GM12892 (cell line): ENCODE data around the gene SERPINB10.

Experiments used
- POLR2A ChIP-seq: IDR thresholded peaks from 2 replicates; pipeline ENCODE4 v1.6.1; 2011; ENCODE audit warnings: low read depth, low read length, control low read depth
- POLR2AphosphoS5 ChIP-seq: IDR thresholded peaks from 2 replicates; pipeline ENCODE4 v1.6.1; 2011; ENCODE audit warnings: low read depth, low read length, control low read depth
- TAF1 ChIP-seq: IDR thresholded peaks from 2 replicates; pipeline ENCODE4 v1.6.1; 2011; ENCODE audit warnings: low read depth, mild to moderate bottlenecking, control low read depth, low read length, borderline replicate concordance

GRCh38 chr18:63883617-63884016 is 24.1 kb upstream of the SERPINB10 start:
- TF ChIP-seq TAF1 = no peak
- no peak for TF ChIP-seq POLR2A
- TF ChIP-seq POLR2AphosphoS5 = no peak
